ENCODE data around the gene NFIL3.
A peak's percentile ranks its signal among the peaks of the same experiment; 100 is the strongest.
"Not testable (repeated sequence)": the region's sequence is repeated elsewhere in the genome, so short reads cannot be mapped to it uniquely, and the experiment has no call there.

Gene NFIL3, protein sequence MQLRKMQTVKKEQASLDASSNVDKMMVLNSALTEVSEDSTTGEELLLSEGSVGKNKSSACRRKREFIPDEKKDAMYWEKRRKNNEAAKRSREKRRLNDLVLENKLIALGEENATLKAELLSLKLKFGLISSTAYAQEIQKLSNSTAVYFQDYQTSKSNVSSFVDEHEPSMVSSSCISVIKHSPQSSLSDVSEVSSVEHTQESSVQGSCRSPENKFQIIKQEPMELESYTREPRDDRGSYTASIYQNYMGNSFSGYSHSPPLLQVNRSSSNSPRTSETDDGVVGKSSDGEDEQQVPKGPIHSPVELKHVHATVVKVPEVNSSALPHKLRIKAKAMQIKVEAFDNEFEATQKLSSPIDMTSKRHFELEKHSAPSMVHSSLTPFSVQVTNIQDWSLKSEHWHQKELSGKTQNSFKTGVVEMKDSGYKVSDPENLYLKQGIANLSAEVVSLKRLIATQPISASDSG

DNA sequence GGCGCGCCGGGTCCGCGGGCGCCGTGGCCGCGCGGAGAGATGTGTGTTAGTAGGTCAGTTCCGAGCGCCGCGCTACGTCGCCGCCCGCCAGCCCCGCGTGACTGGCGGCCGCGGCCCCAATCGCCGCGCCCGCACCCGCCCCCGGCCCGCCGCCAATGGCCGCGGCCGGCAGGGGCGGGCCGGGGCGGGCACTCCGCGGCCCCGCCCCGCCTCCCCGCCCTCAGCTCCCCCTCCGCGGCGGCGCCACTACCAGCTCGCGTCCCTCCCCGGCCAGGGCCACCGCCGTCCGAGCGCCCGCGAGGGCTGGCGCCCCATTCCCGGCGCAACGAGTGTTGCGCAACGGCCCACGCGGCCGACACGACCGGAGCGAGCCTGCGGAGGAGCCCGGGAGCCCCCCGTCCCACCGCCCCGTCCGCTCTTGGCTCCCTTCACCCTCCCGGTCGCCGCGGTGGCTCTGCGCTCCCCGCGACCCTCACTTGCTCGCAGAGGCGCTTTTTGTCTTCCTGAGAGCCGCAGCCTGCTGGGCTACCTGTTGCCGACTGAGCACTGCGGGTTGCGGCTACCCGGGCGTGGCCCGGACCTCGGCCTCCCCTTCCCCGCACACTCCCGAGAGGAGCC lies at the start of gene NFIL3:
Gene NFIL3 (minus strand): TSS at position 48 of the 618 bp plus-strand sequence. CDS start 13,098 bp downstream, outside the sequence.
- intact Hi-C loops (cut with DNase I) = loop anchor here (2.0 to 10.0 kb wide), 2 partner anchors 61 to 229 kb away; no protein-coding TSS in a partner anchor
- DNase-seq = peak; percentile 61 to 97 (median 80)

DNA sequence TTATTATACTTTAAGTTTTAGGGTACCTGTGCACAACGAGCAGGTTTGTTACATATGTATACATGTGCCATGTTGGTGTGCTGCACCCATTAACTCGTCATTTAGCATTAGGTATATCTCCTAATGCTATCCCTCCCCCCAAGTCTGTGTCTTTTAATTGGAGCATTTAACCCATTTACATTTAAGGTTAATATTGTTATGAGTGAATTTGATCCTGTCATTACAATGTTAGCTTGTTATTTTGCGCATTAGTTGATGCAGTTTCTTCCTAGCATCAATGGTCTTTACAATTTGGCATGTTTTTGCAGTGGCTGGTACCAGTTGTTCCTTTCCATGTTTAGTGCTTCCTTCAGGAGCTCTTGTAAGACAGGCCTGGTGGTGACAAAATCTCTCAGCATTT lies 47.9 kb upstream of the NFIL3 start:
- intact Hi-C loops (cut with DNase I); DNase-seq: not testable (repeated sequence)

DNA sequence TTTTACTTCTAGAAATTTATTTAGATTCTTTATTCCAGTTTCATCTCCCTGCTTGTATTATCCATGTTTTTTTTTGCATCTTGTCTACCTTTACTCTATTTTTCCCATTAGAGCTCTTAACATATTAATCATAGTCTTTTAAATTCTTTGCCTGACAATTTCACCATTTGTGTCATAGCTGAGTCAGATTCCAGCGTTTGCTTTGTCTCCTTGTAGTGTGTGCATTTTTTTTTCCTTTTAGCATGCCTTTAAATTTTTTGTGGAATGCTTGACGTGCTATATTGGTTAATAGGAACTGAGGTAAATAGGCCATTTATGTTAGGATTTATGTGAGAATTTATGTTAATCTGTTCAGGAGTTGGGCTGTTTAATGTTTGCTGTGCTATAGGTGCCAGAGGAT lies 41.8 kb upstream of the NFIL3 start:
- intact Hi-C loops (cut with DNase I) = no loop called here
- no peak for DNase-seq

DNA sequence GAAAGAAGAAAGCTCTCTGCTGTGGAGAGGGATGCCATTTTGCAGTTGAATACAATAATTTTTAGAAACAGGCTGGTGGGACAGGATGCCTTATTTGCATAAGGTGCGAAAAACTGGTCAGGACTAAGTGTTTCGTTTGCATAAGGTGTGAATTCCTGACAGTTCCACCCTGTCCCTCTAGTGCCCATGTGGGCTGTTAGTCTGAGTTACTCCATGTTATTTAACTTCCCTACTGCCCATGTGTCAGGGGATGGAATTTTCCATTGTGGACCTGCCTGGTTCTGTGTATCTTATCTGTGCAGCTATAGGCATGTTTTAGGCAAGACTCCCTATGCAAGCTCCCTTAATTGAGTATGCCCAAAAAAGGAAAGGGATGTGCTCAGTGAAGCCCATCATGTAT lies 35.3 kb upstream of the NFIL3 start:
- DNase-seq = no peak
- intact Hi-C loops (cut with DNase I) = no loop called here

DNA sequence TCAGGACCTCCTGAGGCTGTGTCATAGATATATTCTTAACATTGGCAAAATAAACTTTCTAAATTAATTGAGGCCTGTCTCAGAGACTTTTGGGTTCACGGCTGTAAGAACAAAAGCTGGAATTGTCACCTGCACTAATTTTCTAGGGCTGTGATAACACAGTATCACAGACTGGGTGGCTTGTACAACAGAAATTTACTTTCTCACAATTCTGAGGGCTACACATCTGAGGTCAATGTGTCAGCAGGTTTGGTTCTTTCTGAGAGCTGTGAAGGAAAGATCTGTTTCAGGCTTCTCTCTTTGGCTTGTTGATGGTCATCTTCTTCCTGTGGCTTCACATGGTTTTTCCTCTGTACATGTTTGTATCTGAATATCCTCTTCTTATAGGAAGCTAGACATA lies 29.2 kb upstream of the NFIL3 start:
- intact Hi-C loops (cut with DNase I) = no loop called here
- DNase-seq = no peak

DNA sequence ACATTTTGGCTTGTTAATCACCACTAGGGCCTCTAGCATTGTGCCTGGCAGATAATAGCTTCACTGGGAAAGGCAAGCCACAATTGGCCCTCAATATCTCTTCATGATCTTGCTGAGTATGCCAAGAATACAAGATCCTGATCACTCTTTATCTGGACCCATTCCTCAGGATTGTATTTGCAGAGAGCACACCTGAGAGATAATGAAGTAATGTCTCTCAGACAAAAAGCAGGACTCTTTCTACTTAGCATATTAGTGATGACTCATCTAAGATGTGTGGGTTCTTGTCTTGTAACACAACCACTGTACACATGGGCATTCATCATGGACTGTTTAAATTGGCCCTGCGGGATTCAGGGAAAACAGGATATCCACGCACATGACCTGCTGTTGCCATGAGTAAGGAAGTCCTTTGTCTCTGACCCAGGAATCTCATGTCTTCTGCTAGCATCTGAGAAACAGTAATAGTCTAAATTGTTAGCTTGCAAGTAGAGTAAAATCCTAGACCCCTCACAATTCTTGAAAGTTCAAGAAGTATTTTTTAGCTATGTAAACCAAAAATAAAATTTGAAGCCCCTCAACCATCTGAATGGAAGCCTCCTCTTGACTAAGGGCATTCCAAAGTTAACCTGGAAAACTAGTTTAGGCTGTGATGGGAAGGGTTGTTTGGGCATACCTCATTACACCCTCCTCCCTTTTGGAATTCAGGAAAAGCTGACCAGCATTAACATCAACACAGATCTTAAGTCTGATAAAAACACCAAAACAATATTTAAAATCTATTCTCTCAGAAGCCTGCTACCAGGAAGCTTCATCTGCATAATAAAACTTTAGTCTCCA lies 28.0 kb upstream of the NFIL3 start:
- intact Hi-C loops (cut with DNase I) = no loop called here
- no peak for DNase-seq

DNA sequence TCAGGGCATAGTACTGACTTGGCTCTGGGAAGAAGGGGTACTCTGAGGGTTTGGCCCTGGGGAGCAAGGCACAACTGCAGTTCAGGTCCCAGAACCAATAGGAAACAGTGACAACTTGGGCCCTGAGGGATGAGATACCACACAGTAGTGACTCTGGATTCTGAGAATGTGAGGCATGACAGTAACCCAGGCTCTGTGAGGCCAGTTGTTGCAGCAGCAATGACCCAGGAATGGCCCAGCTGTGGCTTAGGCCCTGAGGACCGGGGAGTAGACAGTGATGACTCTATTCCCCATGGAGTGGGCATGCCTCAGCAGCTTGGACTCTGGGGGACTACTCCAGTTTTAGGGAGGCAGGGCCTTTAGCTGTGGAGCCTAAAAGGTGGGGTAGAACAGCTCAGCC lies 21.5 kb upstream of the NFIL3 start:
- intact Hi-C loops (cut with DNase I) = no loop called here
- DNase-seq = peak in 1 of 10 donors; percentile 59

DNA sequence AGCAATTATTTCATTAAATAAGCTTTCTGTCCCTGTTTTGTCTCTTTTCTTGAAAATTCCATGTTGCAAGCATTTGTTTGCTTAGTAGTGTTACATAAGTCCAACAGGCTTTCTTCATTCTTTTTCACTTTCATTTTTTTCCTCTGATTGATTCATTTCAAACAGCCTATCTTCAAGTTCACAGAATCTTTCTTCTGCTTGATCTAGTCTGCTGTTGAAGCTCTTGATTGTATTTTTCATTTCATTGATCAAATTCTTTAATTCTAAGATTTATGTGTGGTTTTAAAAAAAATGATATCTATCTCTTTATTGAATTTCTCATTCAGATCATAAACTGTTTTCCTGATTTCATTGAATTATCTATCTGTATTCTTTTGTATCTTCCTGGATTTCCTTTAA lies 20.4 kb upstream of the NFIL3 start:
- intact Hi-C loops (cut with DNase I) = no loop called here

DNA sequence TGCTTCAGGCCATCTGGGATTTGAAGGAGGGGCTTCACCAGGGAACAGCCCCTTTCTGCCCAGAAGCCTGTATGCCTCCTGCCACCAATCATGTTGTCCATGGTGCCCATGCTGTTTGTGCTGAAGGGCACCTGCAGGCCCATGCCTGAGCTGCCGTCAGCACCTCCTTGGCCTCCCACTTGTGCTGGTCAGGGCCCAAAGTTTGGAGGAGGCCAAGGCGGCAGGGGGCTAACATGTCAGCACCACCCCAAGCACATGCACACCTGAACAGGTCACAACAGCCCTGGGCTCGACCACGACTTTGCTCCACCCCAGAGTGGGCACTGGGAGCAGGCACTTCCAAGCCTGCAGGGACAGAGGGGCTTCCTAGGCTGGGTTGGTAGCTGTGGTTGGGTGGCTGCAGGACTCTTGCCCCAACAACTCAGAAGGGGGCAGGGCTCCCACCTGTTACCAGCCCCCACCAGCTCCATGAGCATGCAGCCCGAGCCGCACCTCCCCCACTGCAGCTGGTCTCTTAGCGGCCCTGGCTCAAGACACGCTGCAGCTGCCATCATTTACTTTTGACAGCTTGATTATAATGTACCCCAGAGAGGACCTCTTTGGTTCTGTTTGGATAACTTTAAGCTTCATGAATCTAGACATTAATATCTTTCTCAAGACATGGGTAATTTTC lies 19.8 kb upstream of the NFIL3 start:
- peak in 1 of 10 donors; percentile 79 for DNase-seq
- intact Hi-C loops (cut with DNase I) = no loop called here

More for the DNA sequence above, 20.4 kb upstream of the NFIL3 start:
- DNase-seq = no peak

DNA sequence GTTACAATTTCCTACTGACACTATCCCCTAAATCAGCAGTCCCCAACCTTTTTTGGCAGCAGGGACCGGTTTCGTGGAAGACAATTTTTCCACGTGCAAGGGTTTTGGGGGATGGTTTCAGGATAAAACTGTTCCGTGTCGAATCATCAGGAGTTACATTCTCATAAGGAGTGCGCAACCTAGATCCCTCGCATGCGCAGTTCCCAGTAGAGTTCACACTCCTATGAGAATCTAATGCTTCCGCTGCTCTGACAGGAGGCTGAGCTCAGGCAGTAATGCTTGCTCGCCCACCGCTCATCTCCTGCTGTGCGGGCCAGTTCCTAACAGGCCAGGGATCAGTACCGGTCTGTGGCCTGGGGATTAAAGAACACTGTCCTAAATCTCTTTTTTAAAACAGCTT lies 13.2 kb upstream of the NFIL3 start:
- DNase-seq = peak in 1 of 10 donors; percentile 52
- intact Hi-C loops (cut with DNase I) = no loop called here

DNA sequence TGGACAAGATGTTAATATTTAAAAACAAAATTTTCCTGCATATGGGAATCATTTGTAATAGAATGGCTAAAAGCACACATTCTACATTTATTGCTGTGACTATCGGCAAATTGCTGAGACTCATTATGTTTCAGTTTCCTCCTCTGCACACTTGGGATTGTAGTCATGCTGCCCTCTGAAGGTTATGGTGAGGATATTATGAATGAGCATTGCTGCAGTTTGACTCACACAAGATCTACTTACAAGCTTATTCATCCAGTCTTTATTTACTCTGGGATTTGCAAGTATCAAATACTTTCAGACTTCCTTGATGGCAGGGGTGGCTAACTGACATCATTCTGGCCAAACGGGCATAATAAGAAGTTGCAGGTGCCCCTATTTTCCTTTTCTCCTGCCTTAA lies 9.5 kb upstream of the NFIL3 start:
- intact Hi-C loops (cut with DNase I) = loop anchor here (5.0 kb wide), 1 partner anchor 516 kb away; no protein-coding TSS in a partner anchor
- DNase-seq = no peak

DNA sequence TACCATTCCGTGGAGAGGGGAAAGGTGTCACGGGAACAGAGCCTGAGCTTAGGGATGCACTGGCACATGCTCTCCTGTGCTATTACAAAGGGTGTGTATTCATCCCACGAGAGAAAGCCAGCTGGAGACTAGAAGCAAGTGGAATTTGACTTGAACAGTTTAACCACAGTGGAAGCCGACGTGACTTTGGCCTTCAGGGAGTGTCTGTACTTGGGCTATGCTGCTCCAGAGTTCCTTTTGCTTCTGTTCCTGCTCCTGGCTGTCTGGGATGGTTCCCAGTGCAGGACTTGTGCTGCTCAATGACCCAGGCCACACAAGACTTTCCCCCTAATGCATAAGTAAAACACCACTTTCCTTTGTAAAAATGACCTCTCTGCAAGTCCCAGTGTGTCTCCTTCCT lies 7.9 kb upstream of the NFIL3 start:
- no peak for DNase-seq
- intact Hi-C loops (cut with DNase I) = loop anchor here (5.0 kb wide), 1 partner anchor 514 kb away; no protein-coding TSS in a partner anchor

DNA sequence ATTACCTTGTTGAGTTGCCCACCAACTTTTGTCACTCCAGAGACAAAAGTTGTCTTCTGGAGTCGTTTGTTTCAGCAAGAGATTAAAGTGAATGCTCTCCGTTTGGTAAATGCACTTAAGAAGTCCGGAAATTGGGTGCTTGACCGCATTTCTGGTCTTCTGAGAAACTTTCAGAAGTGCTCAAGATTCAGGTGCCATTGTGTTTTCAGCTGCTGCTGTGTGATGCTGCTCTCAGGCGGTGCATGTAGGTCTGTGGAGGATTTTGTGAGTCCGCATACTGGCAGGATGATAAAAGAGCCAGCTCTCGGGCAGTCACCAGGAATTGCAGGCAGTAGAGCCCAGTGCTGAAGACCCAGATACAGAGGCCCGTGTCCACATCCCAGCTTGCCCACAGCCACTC lies 5.9 kb upstream of the NFIL3 start:
- no peak for DNase-seq
- intact Hi-C loops (cut with DNase I) = loop anchor here (10.0 kb wide), 1 partner anchor 235 kb away; no protein-coding TSS in a partner anchor

DNA sequence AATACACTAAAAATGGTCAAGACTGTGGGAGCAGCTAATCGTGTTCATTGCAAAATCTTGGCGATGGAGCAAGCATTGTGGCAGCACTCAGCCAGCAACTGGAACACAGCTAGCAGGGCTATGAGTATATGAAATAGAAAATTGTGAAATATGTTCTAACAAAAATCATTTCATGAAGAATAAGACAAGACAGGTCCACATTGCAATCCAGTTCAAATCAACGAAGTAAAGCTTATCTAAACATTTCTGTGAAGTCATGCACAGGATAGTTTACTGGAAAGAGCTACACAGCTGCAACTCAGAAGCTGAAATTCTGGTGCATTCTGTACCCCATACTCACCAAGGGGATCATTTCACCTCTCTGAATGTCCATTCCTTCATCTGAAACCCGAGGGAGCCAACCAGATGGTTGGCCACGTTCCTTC lies 5.3 kb upstream of the NFIL3 start:
- peak in 1 of 10 donors; percentile 62 for DNase-seq
- intact Hi-C loops (cut with DNase I) = loop anchor here (10.0 kb wide), 1 partner anchor 234 kb away; no protein-coding TSS in a partner anchor

DNA sequence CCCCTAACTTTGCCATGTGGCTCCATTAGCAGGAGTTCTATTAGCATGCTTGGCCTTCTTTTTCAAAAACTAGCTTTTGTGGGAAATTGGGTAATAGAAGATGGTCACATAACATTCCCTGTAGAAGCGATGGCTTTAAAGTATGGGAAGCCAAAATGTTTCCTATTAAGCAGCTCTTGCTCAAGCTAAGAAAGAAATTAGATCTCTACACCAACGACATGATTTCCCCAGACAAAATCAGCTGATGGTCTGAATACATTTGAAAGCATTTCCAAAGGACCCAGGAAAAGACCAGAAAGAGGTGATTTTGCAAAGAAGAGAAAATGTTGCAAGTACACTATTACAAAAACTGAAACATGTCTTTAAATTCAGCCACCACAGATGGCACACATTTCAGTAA lies 4.8 kb upstream of the NFIL3 start:
- intact Hi-C loops (cut with DNase I) = loop anchor here (10.0 kb wide), 1 partner anchor 234 kb away; no protein-coding TSS in a partner anchor

DNA sequence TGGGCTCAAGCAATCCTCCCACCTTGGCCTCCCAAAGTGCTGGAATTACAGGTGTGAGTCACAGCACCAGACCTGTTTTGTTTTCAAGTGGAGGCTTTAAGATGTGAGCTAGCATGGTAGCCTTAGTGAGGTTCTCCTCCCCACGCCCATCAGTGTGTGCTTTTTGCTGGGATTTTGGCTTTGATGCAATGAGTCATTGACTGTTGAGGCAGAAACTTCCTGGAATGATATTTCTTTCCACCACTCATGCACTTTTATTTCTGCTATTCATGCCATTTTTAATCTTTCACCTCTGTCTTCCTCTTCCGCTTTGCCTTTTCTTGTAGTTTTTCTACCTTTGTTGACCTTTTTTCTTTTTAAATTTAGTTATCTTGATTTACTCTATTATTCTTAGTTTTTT lies 4.2 kb upstream of the NFIL3 start:
- no peak for DNase-seq
- intact Hi-C loops (cut with DNase I) = loop anchor here (2.0 to 10.0 kb wide), 2 partner anchors 233 to 391 kb away; no protein-coding TSS in a partner anchor

More for the DNA sequence above, 4.8 kb upstream of the NFIL3 start:
- DNase-seq = no peak

DNA sequence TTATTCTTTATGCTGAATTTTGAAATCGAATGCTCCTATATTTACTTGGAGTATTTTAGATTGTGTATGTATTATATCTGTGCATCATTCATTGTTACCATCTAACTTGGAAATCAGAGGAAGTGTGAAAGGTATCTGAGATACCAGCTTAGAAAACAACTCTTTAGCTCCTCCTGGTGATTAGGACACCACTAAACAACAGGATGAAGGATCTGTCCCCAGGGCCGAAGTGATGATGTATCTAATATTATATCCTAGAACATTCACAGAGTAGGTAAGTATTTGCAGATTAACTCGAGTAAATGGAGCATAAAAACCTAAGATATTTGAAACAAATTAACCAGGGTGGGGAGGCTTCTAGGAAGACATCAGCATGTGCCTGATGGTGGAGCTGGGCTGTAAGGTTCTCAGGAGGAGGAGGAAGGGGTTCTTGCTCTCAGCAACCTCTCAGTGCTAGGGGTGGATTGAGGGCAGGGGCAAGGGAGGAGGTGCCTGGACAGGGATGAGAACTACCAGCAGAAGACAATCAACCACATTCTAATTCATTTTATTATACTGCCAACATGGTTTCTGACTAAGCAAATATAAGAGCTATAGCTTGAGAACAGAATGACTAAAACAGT lies 2.6 kb upstream of the NFIL3 start:
- intact Hi-C loops (cut with DNase I) = loop anchor here (2.0 to 10.0 kb wide), 2 partner anchors 231 to 389 kb away; no protein-coding TSS in a partner anchor
- DNase-seq = no peak

DNA sequence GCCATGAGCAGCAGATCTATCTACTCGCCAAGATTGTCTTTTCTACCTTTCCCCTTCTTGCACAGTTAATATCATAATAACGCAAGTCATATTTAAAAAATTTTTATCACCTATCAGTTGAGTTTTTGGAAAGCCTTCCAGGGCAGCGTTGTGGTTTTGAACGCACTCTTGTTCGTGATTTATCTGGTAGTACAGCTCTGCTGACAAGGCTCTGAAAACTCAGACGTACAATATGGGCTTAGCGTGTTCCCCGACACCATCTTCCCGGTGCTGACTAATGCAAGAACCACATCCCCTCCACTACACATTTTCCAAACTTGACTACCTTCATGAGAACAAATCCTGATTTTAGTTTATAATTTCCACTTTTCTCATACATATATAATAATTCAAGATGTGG lies 1.6 kb upstream of the NFIL3 start:
- DNase-seq = no peak
- intact Hi-C loops (cut with DNase I) = loop anchor here (10.0 kb wide), 1 partner anchor 230 kb away; no protein-coding TSS in a partner anchor

Measured in posterior cingulate gyrus (tissue), 11 donors.